ENCODE results near the gene AHRR.

GRCh38 chr5:370959-371810 is 49.7 kb downstream of the AHRR start:
- TF ChIP-seq POLR2AphosphoS5 (IDR thresholded peaks at IDR 0.05; ENCODE audit: low read depth, low read length) (no peak), TAF1 (IDR thresholded peaks at IDR 0.05; ENCODE audit: borderline replicate concordance, insufficient read depth, low read length) (no peak), SIN3A (IDR thresholded peaks at IDR 0.05; ENCODE audit: borderline replicate concordance, insufficient read depth, low read length) (no peak)

All from PFSK-1 (cell line).